NB4 (cell line): ENCODE results near the gene DIP2C.

Experiments used
- POLR2A ChIP-seq: IDR thresholded peaks from 2 replicates; pipeline ENCODE4 v1.6.1; 2011; ENCODE audit warnings: mild to moderate bottlenecking; ENCODE audit not compliant: insufficient read length; ENCODE audit errors: extremely low read depth
- TF ChIP-seq, protein P1 (sequence below): IDR thresholded peaks from 2 replicates; pipeline ENCODE4 v1.6.1; 2011; ENCODE audit warnings: low read depth, low read length
- TF ChIP-seq, protein P2 (sequence below): IDR thresholded peaks from one replicate; pipeline ENCODE4 v1.5.1; 2012; ENCODE audit warnings: low read depth, low read length

DNA sequence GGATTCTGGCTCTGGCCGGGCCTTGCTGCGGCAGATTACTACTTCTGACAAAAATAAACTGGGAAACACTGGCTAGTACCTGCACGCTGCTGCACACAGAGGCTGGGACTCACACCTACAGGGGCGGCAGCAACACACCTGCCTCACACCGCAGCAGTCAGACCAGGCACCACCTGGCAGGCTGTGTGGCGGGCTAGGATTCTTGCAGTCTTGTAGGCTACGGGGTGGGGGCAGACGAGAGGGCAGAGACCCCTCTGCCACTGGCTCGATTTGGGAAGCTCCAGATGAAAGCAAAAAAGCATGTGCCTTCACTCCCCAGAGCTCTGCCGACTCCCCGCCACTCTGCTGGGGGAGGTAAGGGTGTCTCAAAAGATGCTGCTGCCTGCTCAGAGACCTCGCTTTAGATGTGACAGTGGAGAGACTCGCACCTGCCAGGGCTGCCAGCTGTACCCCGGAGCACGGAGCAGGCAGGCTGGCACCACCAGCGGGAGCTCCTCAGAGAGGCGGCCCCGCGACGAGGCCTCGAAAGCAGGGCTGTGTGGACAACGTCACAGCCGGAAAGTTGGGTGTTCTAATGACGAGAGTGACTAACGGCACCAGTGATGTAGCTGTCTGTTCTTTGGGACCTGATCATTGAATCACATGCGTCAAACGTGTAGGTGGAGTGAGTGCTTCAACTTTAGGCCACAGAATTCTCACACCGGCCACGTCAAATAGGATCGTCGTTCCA, 303.7 kb downstream of the DIP2C start:
- TF ChIP-seq, protein P1, sequence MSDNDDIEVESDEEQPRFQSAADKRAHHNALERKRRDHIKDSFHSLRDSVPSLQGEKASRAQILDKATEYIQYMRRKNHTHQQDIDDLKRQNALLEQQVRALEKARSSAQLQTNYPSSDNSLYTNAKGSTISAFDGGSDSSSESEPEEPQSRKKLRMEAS: no peak
- TF ChIP-seq, protein P2, sequence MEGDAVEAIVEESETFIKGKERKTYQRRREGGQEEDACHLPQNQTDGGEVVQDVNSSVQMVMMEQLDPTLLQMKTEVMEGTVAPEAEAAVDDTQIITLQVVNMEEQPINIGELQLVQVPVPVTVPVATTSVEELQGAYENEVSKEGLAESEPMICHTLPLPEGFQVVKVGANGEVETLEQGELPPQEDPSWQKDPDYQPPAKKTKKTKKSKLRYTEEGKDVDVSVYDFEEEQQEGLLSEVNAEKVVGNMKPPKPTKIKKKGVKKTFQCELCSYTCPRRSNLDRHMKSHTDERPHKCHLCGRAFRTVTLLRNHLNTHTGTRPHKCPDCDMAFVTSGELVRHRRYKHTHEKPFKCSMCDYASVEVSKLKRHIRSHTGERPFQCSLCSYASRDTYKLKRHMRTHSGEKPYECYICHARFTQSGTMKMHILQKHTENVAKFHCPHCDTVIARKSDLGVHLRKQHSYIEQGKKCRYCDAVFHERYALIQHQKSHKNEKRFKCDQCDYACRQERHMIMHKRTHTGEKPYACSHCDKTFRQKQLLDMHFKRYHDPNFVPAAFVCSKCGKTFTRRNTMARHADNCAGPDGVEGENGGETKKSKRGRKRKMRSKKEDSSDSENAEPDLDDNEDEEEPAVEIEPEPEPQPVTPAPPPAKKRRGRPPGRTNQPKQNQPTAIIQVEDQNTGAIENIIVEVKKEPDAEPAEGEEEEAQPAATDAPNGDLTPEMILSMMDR: no peak
- TF ChIP-seq POLR2A: no peak
